HG03095 (cell line): ENCODE measurements around the gene NOSTRIN.

Experiments
- ATAC-seq: cut with Tn5 transposase; IDR thresholded peaks from one replicate; pipeline ENCODE4 v1.9.1; 2021; ENCODE audit warnings: moderate library complexity; ENCODE audit not compliant: unreplicated experiment

NOSTRIN gene

GRCh38 chr2:168913495-168913894, 111.1 kb downstream of the NOSTRIN start:
- ATAC-seq, result no peak
